HEK293T (cell line): ENCODE measurements around the gene LIX1L.

Experiments
- ARNT ChIP-seq: fragments of 450-650 bp; IDR thresholded peaks from 2 replicates; pipeline ENCODE4 v1.6.1; 2017; ENCODE audit warnings: mild to moderate bottlenecking
- BHLHE40 ChIP-seq: fragments of 450-650 bp; IDR thresholded peaks from 2 replicates; pipeline ENCODE4 v1.6.1; 2016; ENCODE audit warnings: mild to moderate bottlenecking, moderate library complexity, borderline replicate concordance
- CTBP1 ChIP-seq: fragments of 450-650 bp; IDR thresholded peaks from 2 replicates; pipeline ENCODE4 v1.6.1; 2016; ENCODE audit warnings: borderline replicate concordance
- ELF4 ChIP-seq: fragments of 450-650 bp; IDR thresholded peaks from 2 replicates; pipeline ENCODE4 v1.6.1; 2017; ENCODE audit warnings: antibody characterized with exemption
- FOXA1 ChIP-seq: fragments of 450-650 bp; IDR thresholded peaks from 2 replicates; pipeline ENCODE4 v1.6.1; 2016; ENCODE audit warnings: mild to moderate bottlenecking
- FOXK2 ChIP-seq: fragments of 450-650 bp; IDR thresholded peaks from 2 replicates; pipeline ENCODE4 v1.6.1; 2016; ENCODE audit warnings: mild to moderate bottlenecking
- FOXM1 ChIP-seq: fragments of 450-650 bp; IDR thresholded peaks from 2 replicates; pipeline ENCODE4 v1.6.1; 2017; ENCODE audit warnings: mild to moderate bottlenecking, borderline replicate concordance
- HDGF ChIP-seq: fragments of 450-650 bp; IDR thresholded peaks from 2 replicates; pipeline ENCODE4 v1.6.1; 2017; ENCODE audit warnings: antibody characterized with exemption, borderline replicate concordance
- L3MBTL2 ChIP-seq: fragments of 450-650 bp; conservative IDR thresholded peaks from 2 replicates; pipeline ENCODE4 v1.6.1; 2016; ENCODE audit warnings: mild to moderate bottlenecking
- LEF1 ChIP-seq: fragments of 450-650 bp; IDR thresholded peaks from 2 replicates; pipeline ENCODE4 v1.6.1; 2017; ENCODE audit warnings: mild to moderate bottlenecking, borderline replicate concordance
- NFRKB ChIP-seq: fragments of 450-650 bp; IDR thresholded peaks from 2 replicates; pipeline ENCODE4 v1.6.1; 2016; ENCODE audit warnings: mild to moderate bottlenecking, moderate library complexity
- PKNOX1 ChIP-seq: fragments of 450-650 bp; IDR thresholded peaks from 2 replicates; pipeline ENCODE4 v1.6.1; 2016
- SP1 ChIP-seq: fragments of 450-650 bp; IDR thresholded peaks from 2 replicates; pipeline ENCODE4 v1.6.1; 2017
- ZNF384 ChIP-seq: fragments of 450-650 bp; IDR thresholded peaks from 2 replicates; pipeline ENCODE4 v1.6.1; 2016

- TF ChIP-seq ZNF384 (no peak), SP1 (no peak), PKNOX1 (no peak), NFRKB (no peak), FOXA1 (no peak), LEF1 (no peak), FOXK2 (no peak), FOXM1 (no peak), BHLHE40 (no peak), HDGF (no peak), CTBP1 (no peak), ARNT (no peak), L3MBTL2 (no peak), ELF4 (no peak)
These were observed 2.2 kb upstream of the LIX1L start for GRCh38 chr1:145959957-145960467.
